Endothelial cell of umbilical vein (primary cell): ENCODE data around the gene SV2C. TPM values are rescaled to one million over a fixed set of nuclear protein-coding genes. Genes with fewer than 3 reads are reported as not detected.

Source experiments
- BruUV-seq: library from RNA; stranded (reverse); fragments of 400-500 nt; replicated peaks from 2 replicates; lab custom pipeline; 2021; lab: Mats Ljungman, UMichigan
- CTCF ChIA-PET: fragments of 300-600, 350-600 bp; sonication (Branson Sonifier 250); formaldehyde crosslinking; loops from one replicate; lab custom pipeline; 2021; ENCODE audit warnings: antibody characterized with exemption, inconsistent platforms; lab: Charles Lee
- POLR2A ChIA-PET: fragments of 300-600, 350-600 bp; sonication (Branson Sonifier 250); formaldehyde crosslinking; loops from one replicate; lab custom pipeline; 2021; ENCODE audit warnings: antibody characterized with exemption, inconsistent platforms; lab: Charles Lee
- DNase-seq: peaks from one replicate; pipeline ENCODE4 v3.0.0-alpha.2; 2011; ENCODE audit warnings: low read depth, low spot score
- FAIRE-seq: peaks from 2 replicates; lab custom pipeline; 2011; peaks lifted over from hg19 to GRCh38; lab: Jason Lieb, UNC
- H2AFZ ChIP-seq: 2 replicates; pipeline ENCODE4 v1.6.0; 2012; ENCODE audit warnings: low read depth, low read length, control low read depth, inconsistent platforms
- H3K27ac ChIP-seq: 2 replicates; pipeline ENCODE4 v1.5.1; 2011; ENCODE audit warnings: low read depth, mild to moderate bottlenecking, control low read depth, low read length, moderate library complexity; ENCODE audit not compliant: insufficient read depth
- H3K27me3 ChIP-seq, 2 experiments: 2 replicates each; pipeline versions ENCODE4 v1.6.0 to v1.6.1; 2011; ENCODE audit warnings: low read length in 2 of 2, mixed read lengths in 1 of 2; ENCODE audit not compliant: control insufficient read depth in 2 of 2, insufficient read depth in 2 of 2
- H3K36me3 ChIP-seq, 2 experiments: 2 replicates in 1 of 2; 3 replicates in 1 of 2; pipeline ENCODE4 v1.5.1; 2011; ENCODE audit warnings: low read length in 2 of 2, mild to moderate bottlenecking in 1 of 2, moderate library complexity in 1 of 2; ENCODE audit not compliant: control insufficient read depth in 2 of 2, insufficient read depth in 2 of 2; ENCODE audit errors: extremely low read depth in 1 of 2
- H3K4me1 ChIP-seq: 3 replicates; pipeline ENCODE4 v1.5.1; 2011; ENCODE audit warnings: mild to moderate bottlenecking, low read length; ENCODE audit not compliant: control insufficient read depth, insufficient read depth; ENCODE audit errors: extremely low read depth
- H3K4me2 ChIP-seq: 2 replicates; pipeline ENCODE4 v1.6.1; 2011; ENCODE audit warnings: low read length, control low read depth, mixed read lengths; ENCODE audit not compliant: insufficient read depth
- H3K4me3 ChIP-seq, 3 experiments: fragments of 200-600 bp in 1 of 3; sonication (generic), shearing (Covaris generic) in 1 of 3; replicated peaks in 1 of 3; 2 replicates each; pipeline ENCODE4 v1.5.1; 2011 to 2016; ENCODE audit warnings: control low read depth in 3 of 3, low read length in 3 of 3, mild to moderate bottlenecking in 2 of 3, inconsistent platforms in 1 of 3, low read depth in 1 of 3, moderate library complexity in 1 of 3; ENCODE audit not compliant: insufficient read depth in 1 of 3
- H3K79me2 ChIP-seq: 2 replicates; pipeline ENCODE4 v1.6.0; 2012; ENCODE audit warnings: low read length, inconsistent platforms; ENCODE audit not compliant: control insufficient read depth, insufficient read depth
- H3K9ac ChIP-seq: replicated peaks from 2 replicates; pipeline ENCODE3; 2011; ENCODE audit warnings: low read length, control low read depth; ENCODE audit not compliant: insufficient read depth; ENCODE audit errors: extremely low read depth
- H3K9me1 ChIP-seq: replicated peaks from 3 replicates; pipeline ENCODE4 v1.6.0; 2011; ENCODE audit warnings: mild to moderate bottlenecking, low read length; ENCODE audit not compliant: control insufficient read depth, insufficient read depth; ENCODE audit errors: extremely low read depth
- H3K9me3 ChIP-seq: replicated peaks from 2 replicates; pipeline ENCODE4 v1.5.1; 2012; ENCODE audit warnings: low read length, inconsistent platforms; ENCODE audit not compliant: control insufficient read depth, insufficient read depth
- H4K20me1 ChIP-seq: replicated peaks from 2 replicates; pipeline ENCODE3; 2011; ENCODE audit warnings: mild to moderate bottlenecking, low read length; ENCODE audit not compliant: control insufficient read depth, insufficient read depth; ENCODE audit errors: extremely low read depth
- EZH2 ChIP-seq: IDR thresholded peaks from 2 replicates; pipeline ENCODE4 v1.6.1; 2012; ENCODE audit warnings: borderline replicate concordance, low read depth, mild to moderate bottlenecking, moderate library complexity, low read length, inconsistent platforms; ENCODE audit not compliant: severe bottlenecking
- FOS ChIP-seq: IDR thresholded peaks from 2 replicates; pipeline ENCODE4 v1.6.1; 2011; ENCODE audit warnings: mild to moderate bottlenecking, low read length, moderate library complexity, borderline replicate concordance; ENCODE audit not compliant: insufficient read depth
- GATA2 ChIP-seq: IDR thresholded peaks from 2 replicates; pipeline ENCODE4 v1.7.0; 2011; ENCODE audit warnings: low read depth, mild to moderate bottlenecking, moderate library complexity, mixed read lengths, low read length; ENCODE audit not compliant: insufficient read length, insufficient read depth
- JUN ChIP-seq: IDR thresholded peaks from 2 replicates; pipeline ENCODE4 v1.6.1; 2011; ENCODE audit warnings: borderline replicate concordance, low read depth; ENCODE audit not compliant: insufficient read length, insufficient read depth
- MYC ChIP-seq: IDR thresholded peaks from one replicate; pipeline ENCODE4 v1.6.1; 2011; ENCODE audit warnings: mild to moderate bottlenecking, low read depth, low read length
- POLR2A ChIP-seq: IDR thresholded peaks from 2 replicates; pipeline ENCODE4 v1.6.1; 2012; ENCODE audit warnings: low read depth, mild to moderate bottlenecking, control low read depth, low read length
- POLR2AphosphoS5 ChIP-seq: IDR thresholded peaks from 2 replicates; pipeline ENCODE4 v1.6.1; 2012; ENCODE audit warnings: low read depth, mild to moderate bottlenecking, control low read depth, low read length, moderate library complexity; ENCODE audit not compliant: insufficient read depth
- dilution Hi-C: fragments of 300-500 bp; cut with MboI; formaldehyde crosslinking; loops from one replicate; pipeline ENCODE4 v1.15.0; 2019; ENCODE audit warnings: low sequenced_read_pairs; ENCODE audit not compliant: extremely low pct_ligation_motif_present
- intact Hi-C: fragments of 100-400 bp; cut with micrococcal nuclease; formaldehyde crosslinking; loops from one replicate; pipeline ENCODE4 v1.10.0; 2022
- polyA plus RNA-seq, 4 experiments: library from polyadenylated mRNA; depleted of rRNA in 3 of 4; stranded (reverse) in 3 of 4; unstranded in 1 of 4; fragments of >200 nt; gene quantifications; 2 replicates each; pipeline versions ENCODE4 v1.2.1 to v1.2.3, GENCODE V29; 2011 to 2012; ENCODE audit warnings: missing spikeins in 1 of 4
- total RNA-seq: library from RNA; stranded (reverse); gene quantifications from 2 replicates; pipeline ENCODE4 v1.2.3, GENCODE V29; 2021
- TF ChIP-seq, protein P1 (sequence below), 2 donors: IDR thresholded peaks; 1 replicate in 1 of 2; 2 replicates in 1 of 2; pipeline ENCODE4 v1.5.1; 2011; ENCODE audit warnings: low read length in 2 of 2, mild to moderate bottlenecking in 2 of 2, moderate library complexity in 2 of 2, control low read depth in 1 of 2, inconsistent platforms in 1 of 2, low read depth in 1 of 2; ENCODE audit not compliant: insufficient read depth in 1 of 2; ENCODE audit errors: extremely low read depth in 1 of 2
- TF ChIP-seq, protein P2 (sequence below): IDR thresholded peaks from 2 replicates; pipeline ENCODE4 v1.6.1; 2011; ENCODE audit not compliant: insufficient read depth, insufficient read length

Gene SV2C
- total and polyA plus RNA-seq, 2 donors (not counting 3 experiments of a cell fraction or from before 2014, with no cell fraction given): not detected

DNA sequence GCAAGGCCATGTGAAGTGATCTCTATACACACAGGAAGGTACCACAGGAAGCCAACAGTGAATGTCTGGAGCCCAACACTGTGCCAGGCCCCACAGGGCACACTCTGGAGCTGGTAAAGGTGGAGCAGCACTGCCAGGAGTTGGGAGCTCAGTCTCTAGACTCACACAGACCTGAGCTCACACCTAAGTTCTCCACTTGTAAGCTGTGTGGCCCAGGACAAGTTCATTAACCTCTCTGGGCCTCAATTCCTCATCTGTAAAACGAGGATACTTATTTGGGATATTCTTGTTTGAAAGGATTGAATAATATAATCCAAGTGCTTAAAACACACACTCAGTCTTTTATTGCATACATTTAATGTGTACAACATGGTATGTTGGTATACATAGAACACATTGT is 259.3 kb downstream of the SV2C start:
- H3K4me1 ChIP-seq: no peaks in the 10 kb centered on the region
- H3K79me2 ChIP-seq: no peaks in the 10 kb centered on the region
- no TSS peak for BruUV-seq
- H3K27ac ChIP-seq: no peak overlapping the region
- ChIA-PET POLR2A (no interaction called here), CTCF (no interaction called here)
- no peaks in the 10 kb centered on the region for H3K9me1 ChIP-seq
- no peaks in the 10 kb centered on the region for H3K9me3 ChIP-seq
- FAIRE-seq (no peak), DNase-seq (no peak)
- TF ChIP-seq, protein P1, sequence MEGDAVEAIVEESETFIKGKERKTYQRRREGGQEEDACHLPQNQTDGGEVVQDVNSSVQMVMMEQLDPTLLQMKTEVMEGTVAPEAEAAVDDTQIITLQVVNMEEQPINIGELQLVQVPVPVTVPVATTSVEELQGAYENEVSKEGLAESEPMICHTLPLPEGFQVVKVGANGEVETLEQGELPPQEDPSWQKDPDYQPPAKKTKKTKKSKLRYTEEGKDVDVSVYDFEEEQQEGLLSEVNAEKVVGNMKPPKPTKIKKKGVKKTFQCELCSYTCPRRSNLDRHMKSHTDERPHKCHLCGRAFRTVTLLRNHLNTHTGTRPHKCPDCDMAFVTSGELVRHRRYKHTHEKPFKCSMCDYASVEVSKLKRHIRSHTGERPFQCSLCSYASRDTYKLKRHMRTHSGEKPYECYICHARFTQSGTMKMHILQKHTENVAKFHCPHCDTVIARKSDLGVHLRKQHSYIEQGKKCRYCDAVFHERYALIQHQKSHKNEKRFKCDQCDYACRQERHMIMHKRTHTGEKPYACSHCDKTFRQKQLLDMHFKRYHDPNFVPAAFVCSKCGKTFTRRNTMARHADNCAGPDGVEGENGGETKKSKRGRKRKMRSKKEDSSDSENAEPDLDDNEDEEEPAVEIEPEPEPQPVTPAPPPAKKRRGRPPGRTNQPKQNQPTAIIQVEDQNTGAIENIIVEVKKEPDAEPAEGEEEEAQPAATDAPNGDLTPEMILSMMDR (IDR thresholded peaks at IDR 0.05; ENCODE audit: extremely low read depth in 1 of 2, insufficient read depth in 1 of 2, low read depth in 1 of 2, low read length in 2 of 2): no peak
- no peak for TF ChIP-seq POLR2A
- no peak for TF ChIP-seq JUN
- no peak for TF ChIP-seq MYC
- no peak for TF ChIP-seq GATA2
- no peak for TF ChIP-seq POLR2AphosphoS5
- intact Hi-C loops: no loop called here
- dilution Hi-C loops: no loop called here
- H3K4me2 ChIP-seq: no peak overlapping the region
- H3K27me3 ChIP-seq: no peaks in the 10 kb centered on the region
- no peaks in the 10 kb centered on the region for H3K36me3 ChIP-seq
- H3K4me3 ChIP-seq: no peak overlapping the region
- H2AFZ ChIP-seq: no peak overlapping the region
- no peaks in the 10 kb centered on the region for H4K20me1 ChIP-seq
- no peak overlapping the region for H3K9ac ChIP-seq

DNA sequence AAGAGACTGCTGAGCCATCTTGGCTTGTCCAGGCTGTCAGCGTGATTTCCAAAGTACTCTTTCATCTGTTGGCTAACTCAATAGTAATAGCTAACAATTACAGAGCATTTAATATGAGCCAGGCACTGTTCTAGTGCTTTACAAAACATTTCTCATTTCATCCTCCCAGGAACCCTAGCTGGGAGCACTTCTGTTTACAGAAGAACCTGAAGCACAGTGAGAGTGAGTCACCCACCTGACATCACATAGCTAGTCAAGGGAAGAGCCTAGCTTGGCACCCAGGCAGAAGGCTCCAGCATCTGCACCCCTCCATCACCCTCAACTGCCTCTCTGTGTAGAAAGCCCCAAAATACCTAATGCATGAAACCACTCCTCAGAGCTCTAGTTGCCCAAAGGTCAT is 262.4 kb downstream of the SV2C start:
- no peaks in the 10 kb centered on the region for H4K20me1 ChIP-seq
- H3K36me3 ChIP-seq: no peaks in the 10 kb centered on the region
- no peaks in the 10 kb centered on the region for H3K9me3 ChIP-seq
- no peak overlapping the region for H3K4me2 ChIP-seq
- TF ChIP-seq JUN (no peak), FOS (no peak), EZH2 (no peak), POLR2AphosphoS5 (no peak), GATA2 (no peak), POLR2A (no peak), MYC (no peak)
- TF ChIP-seq, protein P1 (IDR thresholded peaks at IDR 0.05; ENCODE audit: extremely low read depth in 1 of 2, insufficient read depth in 1 of 2, low read depth in 1 of 2, low read length in 2 of 2): no peak
- TF ChIP-seq, protein P2, sequence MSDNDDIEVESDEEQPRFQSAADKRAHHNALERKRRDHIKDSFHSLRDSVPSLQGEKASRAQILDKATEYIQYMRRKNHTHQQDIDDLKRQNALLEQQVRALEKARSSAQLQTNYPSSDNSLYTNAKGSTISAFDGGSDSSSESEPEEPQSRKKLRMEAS: no peak
- CTCF ChIA-PET: no interaction called here
- H3K9me1 ChIP-seq: no peaks in the 10 kb centered on the region
- no peak for DNase-seq
- no TSS peak for BruUV-seq
- no peaks in the 10 kb centered on the region for H3K4me1 ChIP-seq
- POLR2A ChIA-PET: no interaction called here
- no peaks in the 10 kb centered on the region for H3K79me2 ChIP-seq
- dilution Hi-C loops (no loop called here), intact Hi-C loops (no loop called here)
- no peak overlapping the region for H3K4me3 ChIP-seq
- H2AFZ ChIP-seq: no peak overlapping the region
- no peaks in the 10 kb centered on the region for H3K27me3 ChIP-seq
- no peak for FAIRE-seq
- no peak overlapping the region for H3K27ac ChIP-seq
- no peak overlapping the region for H3K9ac ChIP-seq
